CD4-positive, alpha-beta T cell treated with Interleukin-12 subunit alpha and Interleukin-12 subunit beta, for 1 hour (primary cell): ENCODE data around the gene CAB39.
A peak's percentile ranks its signal among the peaks of the same experiment; 100 is the strongest.

Source experiments
- DNase-seq: peaks from one replicate; pipeline ENCODE4 v3.0.0-alpha.2; 2020

The CAB39 gene

DNA sequence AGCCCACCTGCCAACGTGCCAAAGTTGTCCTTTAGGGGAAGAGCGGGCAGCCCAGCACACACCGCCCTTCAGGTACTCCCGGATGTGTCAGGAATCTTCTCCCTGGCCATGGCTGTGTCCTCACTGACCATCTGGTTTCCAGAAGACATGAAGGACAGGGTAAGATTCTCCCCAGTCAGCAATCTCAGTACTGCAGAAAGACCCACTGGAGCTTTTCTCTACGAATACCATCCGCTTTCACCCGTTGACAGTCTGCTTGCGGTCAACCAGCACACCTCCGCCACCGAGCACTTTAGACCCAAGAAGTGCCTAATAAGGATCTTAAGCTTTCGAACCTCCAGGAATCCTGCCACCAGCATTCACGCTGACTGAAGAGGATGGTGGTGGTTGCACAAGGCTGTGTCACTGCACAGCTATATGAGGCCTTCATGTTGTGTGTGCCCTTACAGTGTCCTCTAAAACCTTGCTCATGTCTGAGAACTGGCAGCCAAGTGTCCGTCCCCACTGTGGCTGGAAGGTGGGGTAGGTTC, 109.4 kb downstream of the CAB39 start:
- no peak for DNase-seq

DNA sequence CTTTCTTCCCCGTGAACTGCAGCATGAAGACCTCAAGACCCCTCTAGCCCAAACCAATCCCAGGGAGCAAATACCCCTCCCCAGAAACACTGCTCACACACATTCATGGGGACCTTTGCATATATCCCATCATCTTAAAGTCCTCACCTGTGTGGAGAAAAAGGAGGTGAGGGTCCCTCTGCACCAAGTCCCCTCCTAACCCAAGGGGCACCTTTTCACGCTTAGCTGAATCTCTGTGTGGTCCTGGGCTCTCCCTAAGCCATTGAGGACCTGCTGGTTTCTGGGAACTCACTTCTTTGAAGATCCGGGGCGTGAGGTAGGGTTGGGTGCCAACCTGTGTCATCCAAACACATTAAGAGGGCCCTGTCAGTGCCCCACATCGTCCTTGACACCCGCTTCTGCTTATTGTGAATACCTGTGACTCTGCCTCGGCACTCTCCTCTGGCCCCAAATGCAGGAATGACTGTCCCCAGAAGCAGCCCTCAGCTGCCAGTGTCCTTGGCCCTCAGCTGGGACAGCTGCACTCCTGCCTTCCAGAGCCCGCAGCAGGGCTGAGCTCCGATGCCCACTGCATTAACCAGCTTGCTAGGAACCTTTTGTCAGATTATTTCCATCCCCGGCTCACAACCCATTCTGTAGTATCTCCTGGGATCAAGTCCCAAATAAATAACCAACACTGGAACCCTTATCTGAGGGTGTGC, 110.8 kb downstream of the CAB39 start:
- DNase-seq: no peak

DNA sequence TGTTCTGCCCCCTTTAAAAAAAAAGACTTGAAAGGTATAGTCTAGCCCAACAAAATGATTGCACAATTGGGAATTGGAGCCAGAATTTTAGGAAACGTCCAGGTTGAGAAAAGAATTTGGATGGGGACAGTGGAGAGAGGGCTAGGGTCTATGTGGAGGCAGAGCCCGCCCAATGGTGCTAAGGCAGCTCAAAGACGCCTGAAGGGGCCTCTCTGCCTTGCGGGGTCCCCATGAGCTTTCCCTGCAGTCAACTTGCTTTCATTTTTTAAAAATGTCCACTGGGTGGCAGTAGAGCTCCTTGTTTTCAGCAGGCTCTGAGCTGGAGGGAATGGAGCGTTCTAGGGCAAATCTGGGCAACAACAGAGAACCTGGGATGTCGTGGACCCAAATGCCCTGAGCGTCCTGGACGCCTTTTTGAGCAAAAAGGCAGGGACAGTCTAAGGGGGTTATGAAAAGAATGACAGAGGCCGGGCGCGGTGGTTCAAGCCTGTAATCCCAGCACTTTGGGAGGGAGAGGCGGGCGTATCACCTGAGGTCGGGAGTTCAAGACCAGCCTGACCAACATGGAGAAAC, 111.8 kb downstream of the CAB39 start:
- DNase-seq: peak; percentile 80

DNA sequence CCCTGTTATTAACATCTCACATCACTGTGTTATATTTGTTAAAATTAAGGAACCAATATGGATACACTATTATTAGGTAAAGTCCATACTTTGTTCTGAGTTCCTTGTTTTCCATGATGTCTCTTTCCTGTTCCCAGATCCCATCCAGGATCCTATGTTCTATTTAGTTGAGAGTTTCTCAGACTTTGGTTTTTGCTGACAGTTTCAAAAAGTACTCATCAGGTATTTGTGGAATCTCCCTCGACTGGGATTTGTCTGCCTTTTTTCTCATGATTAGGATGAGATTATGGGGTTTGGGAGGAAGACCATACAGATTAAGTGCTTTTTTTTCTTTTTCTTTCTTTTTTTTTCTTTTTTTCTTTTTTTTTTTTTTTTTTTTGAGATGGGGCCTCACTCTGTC, 112.7 kb downstream of the CAB39 start:
- DNase-seq: no peak

DNA sequence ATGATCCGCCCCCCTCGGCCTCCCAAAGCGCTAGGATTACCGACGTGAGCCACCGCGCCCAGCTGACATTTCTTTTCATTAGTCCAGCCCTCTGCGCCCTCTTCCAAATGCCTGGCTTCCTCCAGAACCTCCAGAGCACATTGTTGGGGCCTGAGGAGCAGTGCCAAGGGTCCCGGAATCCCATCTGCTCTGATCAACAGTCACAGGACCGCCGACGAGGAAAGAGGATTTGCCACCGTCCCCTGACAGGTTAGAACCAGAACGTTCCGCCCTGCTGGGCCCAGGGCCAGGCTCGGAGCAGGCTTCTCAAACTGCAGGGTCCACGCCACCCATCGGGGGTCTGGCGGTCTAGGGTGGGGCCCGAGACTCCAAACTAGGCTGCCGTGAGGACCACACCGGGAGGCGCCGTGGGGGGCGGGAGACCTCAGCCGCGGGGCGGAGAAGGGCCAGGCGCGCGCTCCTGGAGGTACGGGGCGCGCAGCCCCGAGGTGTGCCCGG, 115.2 kb downstream of the CAB39 start:
- DNase-seq: no peak

DNA sequence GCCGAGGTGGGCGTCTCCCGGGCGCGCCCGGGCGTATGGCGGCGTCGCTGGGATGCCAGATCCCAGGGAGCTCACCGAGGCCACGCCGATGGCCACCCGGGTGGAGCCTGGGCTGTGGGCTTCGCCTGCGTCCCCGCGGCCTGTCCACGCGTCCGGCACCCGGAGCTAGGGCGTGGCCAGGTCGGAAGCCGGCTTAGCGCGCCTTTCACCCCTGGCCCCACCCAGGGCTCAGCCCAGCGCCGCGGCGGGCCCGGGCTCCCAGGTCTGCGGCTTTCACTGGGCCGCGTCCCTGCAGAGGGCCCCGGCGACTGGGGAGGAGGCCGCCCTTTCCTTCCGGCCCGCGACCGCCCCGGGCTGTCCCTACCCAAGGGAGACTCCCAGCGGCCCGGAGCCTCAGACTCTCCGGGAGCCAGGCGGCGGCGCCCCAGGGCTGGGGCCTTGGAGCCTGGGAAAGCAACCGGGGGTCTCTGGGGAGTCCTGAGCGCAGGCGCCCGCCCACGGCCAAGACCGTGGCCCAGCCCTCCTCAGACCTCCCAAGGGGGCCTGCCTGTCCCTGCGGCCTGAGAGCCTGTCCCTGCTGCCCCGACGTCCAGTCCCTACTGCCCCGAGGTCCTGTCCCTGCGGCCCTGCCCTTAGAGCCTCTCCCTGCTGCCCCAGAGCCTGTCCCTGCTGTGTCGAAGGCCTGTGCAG, 115.8 kb downstream of the CAB39 start:
- peak; percentile 18 for DNase-seq

DNA sequence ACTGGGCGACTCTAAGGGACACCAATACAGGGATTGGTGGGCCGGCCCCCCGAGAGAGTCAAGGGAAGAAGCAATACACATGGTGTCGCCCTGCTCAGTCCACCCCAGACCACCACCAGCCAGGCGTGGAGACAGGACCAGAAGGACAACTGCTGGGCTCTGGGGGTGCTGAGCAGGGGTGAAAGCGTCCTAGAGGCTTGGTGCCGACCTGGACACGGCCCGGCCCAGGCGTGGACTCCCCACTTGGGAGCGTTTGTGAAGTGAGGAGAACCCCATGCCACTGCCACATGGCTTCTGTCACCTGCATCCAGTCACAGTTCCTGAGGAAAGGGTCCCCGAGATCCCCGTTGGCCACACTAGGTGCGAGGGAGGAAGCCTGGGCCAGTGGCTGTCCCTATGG, 116.7 kb downstream of the CAB39 start:
- DNase-seq: no peak

DNA sequence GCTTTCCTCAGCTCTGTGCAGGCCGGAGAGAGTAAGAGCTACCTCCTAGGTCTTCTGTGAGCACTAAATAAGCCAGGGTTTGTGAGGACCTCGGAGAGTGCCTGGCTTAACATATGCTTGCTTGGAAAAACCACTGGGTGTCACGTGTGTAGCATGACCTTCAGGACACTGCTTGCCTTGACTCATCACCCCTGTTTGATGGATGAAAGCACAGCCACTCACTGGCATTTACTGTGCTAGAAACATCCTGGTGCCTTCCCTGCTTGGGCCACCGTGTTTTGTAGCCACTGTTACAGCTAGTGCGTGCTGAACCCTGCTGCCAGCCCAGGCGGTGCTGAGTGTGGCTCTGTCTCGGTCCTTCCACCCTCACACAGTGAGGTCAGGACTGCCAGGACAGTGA, 117.3 kb downstream of the CAB39 start:
- no peak for DNase-seq

DNA sequence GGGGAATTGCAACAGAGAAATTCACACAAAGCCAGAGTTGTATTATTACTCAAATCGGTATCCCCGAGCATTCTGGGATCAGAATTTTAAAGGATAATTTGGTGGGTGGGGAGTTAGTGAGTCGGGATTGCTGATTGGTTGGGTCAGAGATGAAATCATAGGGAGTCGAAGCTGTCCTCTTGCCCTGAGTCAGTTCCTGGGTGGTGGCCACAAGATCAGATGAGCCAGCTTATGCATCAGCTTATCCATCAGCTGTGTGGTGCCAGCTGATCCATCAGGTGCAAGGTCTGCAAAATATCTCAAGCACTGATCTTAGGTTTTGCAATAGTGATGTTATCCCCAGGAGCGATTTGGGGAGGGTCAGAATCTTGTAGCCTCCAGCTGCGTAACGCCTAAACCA, 117.8 kb downstream of the CAB39 start:
- no peak for DNase-seq

DNA sequence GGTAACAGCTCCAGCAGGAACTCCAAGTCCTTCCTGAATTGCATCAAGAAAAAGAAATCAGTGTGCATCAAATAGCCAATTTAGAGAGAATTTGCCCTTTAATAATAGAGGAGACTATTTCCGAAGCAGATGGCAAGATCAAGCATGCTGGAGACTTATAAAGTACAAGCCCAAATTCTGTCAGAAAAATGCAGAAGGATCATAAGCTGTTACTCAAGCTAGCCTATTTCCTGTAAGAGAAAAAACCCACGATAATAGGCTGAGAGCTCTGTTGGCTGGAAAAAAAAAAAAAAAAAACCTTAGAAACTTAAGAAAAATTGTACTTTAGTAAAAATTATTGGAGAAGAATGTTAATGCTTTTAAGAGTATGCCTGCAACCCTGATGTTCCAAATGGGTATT, 127.7 kb downstream of the CAB39 start:
- DNase-seq: no peak

DNA sequence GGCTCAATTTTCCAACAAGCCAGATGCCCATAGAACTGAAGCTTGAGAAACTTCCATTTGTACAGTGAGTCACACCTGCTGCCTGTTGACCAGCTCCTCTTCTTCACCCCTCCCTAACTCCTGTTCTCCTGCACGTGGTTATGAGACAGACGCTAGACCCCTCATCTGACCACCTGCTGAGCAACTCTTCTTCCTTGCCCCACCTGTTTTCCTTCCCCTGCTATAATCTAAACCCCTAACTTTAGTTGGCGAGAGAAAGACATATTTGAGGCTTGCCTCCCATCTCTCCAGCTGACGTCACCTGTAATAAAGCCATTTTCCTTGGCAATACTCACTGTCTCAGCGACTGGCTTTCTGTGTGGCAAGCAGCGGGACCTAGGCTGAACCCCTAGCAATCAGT, 129.8 kb downstream of the CAB39 start:
- no peak for DNase-seq

DNA sequence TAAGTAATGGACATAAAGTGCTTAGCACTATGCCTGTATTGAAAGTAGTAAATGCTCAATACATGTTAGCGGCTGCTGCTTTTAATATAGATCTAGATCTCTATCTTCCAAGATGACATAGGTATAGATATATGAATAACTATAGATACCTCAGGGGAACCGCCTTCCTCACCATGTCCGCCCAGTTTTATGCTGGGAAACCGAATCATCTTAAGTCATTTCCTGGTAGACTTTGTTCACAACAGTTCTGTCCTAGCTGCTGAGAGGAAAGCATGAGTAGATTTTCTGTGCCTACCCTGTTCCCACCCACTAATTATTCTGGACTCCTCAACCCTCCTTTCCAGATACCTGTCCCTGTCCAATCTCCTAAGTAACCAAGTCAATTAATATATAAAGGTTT, 130.5 kb downstream of the CAB39 start:
- DNase-seq: no peak

DNA sequence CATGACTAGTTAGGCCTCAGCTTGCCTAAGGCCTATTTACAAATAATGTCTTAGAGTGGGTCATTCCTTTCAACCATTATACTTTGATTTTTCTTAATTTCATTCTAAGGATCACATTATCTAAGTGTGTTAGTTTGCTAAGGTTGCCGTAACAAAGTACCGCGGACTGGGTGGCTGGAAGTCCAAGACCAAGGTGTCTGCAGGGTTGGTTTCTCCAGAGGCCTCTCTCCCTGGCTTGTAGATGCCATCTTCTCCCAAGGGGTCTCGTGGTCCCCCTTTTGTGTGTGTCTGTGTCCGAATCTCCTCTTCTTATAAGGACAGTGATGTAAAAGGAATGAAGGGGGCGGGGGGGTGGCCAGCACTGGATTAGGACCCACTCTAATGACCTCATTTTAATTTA, 133.7 kb downstream of the CAB39 start:
- no peak for DNase-seq

DNA sequence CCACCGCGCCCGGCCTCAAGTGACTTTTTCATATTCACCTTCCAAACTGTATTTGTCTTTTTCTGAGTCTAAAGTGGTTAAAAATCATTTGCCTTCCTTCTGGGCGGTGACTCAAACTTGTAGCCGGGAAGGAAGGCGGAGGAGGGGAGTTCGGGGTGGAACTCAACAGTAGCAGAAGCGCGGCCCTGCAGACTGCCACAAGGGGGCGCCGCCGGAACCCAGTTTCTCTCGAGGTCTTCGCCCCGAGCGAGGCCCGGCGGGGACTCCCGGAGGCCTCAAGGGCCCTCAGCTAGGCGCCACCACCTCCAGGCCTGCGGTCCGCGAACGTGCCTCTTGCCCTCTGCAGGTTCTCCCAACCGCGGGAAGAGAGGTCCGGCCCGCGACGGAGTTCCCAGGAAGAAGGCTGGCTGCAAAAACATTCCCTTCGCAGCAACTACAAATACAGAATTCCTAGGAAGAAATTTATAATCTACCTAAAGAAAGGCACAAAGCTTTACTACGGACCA, 135.3 kb downstream of the CAB39 start:
- peak; percentile 85 for DNase-seq

DNA sequence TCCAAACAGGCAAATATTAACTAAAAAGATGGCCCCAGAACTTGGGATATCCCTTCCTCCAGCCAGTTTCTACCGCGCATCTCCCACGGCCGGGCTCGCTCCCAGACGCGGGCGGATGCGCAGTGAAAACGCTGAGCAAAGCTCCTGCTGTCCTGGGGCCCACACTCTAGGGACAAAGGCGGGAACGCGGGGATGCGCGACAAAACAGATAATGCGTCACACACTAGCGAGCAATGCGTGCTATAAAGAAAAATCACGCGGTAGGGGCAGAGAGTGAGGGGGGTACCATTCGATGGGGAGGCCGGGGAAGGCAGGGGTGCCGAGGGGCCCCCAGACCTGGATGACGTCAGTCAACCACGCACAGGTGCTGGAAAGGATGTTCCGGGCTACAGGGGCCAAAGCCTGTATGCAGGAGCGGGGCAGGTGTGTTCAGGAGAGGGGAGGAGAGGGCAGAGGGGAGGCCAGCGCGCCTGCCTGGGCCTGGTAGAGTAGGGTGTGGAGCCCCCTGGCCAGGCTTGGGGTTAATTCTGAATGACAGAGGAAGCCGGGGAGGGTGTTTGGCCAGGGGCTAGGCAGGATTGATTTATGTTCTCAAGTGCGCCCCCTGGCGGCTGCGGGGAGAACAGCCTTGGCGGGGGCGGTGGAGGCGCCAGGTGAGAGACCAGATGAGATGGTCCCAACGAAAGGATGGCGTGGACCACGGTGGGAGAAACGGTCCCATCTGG, 137.2 kb downstream of the CAB39 start:
- peak; percentile 70 for DNase-seq

DNA sequence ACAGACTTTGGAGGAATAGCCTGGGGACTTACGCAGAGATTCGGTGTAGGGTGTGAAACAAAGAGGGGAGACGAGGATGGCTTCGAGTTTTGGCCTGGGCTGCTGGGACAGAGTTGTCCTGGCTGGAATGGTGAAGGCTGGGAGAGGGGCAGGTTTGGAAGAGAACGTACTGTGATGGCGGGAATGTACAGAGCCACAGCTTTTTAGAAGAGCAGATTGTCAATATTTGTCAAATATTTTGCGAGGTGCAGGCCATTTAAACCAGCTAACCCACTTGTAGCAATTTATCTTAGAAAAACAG, 137.7 kb downstream of the CAB39 start:
- no peak for DNase-seq

DNA sequence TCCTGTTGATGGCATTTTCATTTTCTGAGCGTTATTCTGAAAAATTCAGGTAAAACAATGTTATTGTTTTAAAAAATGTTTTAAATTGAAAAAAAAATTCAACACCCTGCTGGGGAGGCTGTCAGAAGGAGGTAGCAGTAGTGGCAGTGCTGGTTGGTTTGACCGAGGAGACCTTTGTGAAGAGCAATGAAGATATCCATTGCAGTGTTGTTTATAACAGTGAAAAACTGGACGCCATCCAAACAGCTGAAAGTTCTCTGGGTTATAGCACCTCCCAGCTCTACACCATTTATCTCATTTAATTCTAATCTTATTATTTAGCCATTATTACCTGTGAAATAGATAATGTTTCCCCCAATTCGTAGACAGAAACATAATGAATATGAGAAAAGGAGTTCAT, 139.5 kb downstream of the CAB39 start:
- DNase-seq: no peak

DNA sequence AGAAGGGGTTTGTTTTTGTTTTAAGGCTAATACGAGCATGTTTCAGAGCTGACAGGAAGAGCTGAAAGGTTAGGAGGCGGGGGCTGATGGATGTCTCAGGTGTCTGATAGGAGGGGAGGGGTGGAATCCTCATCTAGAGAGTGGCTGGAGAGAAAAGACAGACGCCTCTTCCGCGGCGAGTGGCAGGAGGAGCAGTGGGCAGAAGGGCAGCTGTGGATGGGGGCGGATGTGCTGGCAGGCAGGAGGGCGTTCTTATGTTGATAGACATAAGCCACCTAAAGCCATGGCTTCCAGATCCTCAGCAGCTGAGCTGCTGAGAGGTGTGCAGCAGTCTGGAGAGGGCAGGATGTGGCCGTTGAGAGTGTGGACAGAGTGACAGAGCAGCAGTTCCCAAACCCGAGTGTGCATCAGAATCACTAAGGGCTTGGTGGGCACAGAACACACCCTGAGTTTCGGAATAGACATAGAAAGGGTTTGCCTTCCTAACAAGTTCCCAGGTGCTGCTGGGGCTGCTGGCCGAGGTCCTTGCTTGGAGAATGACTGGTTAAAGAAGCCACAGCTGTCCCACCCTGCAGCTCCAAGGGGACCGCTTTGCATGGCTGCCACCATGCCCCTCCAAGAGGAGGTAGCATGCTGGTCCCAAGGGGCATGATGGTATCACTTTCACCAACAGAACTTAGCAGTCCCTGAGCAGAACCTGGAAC, 149.1 kb downstream of the CAB39 start:
- no peak for DNase-seq

DNA sequence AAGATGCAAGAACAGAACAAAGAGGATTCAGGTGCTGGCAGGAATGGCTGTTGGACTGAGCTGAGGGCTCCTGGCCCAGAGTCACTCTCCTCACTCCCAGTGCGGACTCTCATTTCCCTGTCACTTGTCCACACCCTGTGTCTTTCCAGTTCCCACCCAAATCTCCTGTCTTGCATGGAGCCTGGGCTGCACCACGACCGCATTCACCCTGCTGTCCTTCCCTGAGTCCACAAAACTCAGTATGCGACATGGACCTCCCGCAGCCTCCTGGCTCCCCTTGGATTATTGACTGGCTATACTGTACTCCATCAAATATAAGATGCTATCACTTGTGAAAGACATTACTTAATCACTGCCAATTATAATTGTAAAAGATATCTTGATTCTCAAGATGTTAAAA, 149.7 kb downstream of the CAB39 start:
- DNase-seq: no peak

DNA sequence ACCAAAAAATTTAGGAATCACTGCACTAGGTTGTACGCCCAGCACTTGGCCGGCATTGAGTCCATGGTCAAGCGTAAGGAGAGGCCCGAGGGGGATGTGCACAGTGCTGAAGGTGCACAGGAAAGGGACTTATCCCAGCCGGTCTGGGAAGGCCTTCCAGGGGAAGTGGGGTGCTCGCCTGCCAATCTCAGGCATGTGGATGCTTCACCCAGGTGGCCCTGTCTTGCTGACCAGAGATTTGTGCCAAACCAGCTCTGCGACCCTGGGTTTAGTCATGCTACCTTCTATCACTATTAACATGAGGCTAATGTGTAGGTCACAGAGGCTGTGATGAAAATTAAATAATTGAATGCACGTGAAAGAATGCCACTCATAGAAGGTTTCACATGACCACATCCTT, 150.4 kb downstream of the CAB39 start:
- no peak for DNase-seq

DNA sequence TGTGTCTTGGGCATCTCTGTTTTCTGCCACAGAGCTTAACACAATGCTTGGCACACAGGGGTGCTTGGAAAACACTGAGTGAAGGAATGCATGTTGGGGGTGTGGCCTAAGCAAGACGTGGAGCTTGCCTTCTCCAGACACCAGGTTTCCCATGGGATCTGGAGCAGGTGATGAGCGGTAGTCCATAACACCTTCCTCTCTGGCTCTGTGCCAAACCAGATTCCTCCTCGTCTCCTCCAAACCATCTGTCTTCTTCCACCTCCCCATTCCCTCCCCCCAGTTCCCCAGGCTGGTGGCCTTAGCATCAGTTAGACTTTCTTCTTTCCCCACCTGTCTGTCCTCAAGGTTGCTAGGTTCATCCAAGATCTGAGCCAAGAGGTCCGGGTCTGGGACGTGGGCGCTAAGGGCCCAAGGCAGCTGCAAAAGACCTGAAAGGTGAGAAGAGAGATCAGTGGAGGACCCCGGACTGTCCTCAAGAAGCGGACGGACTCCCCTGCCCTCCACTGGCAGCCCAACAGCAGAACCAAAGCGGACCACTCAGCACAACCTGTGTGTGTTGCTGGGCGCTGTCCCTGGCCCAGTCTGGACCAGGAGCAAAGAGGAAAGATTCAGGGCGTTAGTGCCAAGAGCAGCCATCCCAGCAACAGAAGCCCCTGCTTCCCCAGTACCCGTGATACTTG, 150.9 kb downstream of the CAB39 start:
- DNase-seq: no peak

DNA sequence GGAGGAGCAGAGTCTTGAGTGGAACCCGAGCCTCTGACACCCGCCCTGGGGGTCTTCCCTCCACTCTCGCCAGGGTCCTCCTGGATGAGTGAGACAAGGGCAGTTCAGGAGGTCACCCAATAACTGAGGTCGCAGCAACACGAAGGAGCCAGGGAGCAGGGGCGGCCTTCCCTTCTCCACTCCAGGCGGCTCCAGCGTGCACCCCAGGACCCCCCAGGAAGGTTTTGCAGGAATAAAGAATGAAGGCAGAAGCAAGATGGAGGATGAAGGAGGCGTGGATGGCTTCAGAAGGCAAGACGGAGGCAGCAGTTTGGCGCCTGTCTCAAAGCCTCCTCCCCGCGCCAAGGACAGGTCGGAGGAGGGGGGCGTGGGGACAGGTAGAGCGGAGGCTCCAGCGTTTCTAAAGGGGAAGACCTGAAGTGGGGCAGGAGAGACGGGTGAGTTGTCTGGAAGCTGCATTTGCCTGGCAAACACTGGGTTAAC, 151.5 kb downstream of the CAB39 start:
- no peak for DNase-seq
